NCI-H2107 (cell line): ENCODE results near the gene TMEM165.

Experiments used
- DNase-seq: peaks from one replicate; lab custom pipeline; 2025; lab: John Stamatoyannopoulos, UW

The TMEM165 gene

DNA sequence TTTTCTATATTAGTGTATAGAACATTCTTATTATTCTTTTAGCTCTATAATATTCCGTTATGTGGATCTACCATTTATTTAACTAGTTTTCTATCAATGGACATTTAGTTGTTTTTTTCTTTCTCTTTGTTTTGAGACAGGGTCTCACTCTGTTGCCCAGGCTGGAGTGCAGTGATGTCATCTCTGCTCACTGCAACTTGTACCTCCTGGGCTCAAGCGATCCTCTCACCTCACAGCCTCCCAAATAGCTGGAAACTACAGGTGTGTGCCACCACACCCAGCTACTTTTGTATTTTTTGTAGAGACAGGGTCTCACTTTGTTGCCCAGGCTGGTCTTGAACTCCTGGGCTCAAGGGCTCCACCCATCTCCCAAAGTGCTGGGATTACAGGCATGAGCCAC lies 10.8 kb downstream of the TMEM165 start:
- no peak for DNase-seq

DNA sequence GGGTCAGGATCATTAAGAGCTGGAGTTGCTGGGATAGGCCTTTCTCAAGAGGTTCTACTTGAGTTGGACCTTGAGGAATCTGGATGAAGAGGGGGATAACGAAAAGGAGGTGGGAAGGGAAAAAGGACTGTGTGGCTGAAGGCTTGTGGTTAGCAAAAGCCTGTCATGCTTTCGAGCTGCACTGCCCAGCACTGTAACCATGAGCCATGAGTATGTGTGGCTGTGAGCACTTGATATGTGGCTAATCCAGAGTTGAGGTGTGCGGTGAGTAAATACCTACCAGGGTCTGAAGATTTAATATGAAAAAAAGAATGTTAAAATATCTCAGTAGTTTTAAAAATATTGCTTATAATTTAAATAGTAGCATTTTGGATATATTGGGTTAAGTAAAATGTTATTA lies 11.4 kb downstream of the TMEM165 start:
- DNase-seq = no peak

DNA sequence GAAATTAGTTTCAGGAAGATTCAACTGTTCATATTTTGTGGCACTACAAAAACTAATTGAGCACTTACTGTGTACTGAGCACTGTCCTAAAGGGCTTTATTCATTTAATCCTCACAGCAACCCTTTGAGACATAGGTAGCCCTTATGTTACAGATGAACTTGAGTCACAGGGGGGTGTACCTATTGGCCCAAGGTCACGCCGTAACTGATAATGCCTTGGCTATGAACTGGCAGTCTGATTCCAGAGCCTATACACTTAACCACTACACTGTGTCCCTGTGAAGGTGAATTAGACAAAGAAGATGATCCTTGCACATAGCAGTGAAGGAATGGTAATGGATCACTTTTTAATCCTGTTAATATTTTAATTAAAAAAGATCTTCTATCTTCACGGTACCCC lies 12.0 kb downstream of the TMEM165 start:
- DNase-seq = no peak

DNA sequence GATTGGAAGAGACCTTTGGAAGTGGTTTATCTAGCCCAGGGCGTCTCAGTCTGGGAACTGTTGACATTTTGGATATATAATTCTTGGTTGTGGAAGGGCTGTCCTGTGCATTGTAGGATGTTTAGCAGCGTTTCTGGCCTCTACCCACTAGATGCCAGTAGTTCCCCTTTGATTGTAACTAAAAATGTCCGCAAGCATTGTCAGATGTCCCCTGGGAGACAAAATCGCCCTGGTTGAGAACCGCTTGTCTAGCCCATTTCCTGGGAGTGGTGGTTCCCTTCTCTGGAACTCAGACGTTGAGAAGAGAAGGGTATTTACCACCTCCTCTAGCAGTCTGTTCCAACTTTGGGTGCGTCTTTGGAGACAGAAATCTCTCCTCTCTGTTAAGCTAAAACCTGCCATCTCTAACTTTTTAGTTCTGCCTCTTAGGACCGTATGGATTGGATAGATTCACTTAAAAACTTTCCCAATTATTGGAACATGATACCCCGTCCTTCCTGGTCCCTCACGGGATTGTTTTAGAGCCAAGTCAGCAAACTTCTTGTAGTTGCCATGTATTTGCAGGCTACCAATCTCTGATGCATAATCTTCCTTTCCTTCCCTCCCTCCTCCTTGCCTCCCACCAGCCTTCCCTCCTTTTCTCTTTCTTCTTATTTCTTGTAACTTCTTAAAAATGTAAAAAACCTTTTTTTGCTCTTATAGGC lies 13.9 kb downstream of the TMEM165 start:
- no peak for DNase-seq

DNA sequence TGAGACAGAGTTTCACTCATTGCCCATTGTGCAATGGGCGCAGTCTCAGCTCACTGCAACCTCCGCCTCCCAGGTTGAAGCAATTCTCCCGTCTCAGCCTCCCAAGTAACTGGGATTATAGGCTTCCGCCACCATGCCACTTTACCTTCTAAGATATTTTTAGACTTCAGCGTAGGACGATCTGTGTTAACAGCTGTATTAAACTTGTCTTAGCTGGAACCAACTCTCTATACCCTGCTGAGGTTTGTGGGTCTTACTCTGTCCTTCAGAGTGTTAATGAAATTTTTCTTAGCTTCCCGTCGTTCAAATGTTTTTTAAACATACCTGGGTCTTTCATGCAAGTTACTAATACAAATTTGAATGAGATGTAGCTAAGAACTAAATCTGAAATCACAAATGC lies 14.7 kb downstream of the TMEM165 start:
- DNase-seq = no peak

DNA sequence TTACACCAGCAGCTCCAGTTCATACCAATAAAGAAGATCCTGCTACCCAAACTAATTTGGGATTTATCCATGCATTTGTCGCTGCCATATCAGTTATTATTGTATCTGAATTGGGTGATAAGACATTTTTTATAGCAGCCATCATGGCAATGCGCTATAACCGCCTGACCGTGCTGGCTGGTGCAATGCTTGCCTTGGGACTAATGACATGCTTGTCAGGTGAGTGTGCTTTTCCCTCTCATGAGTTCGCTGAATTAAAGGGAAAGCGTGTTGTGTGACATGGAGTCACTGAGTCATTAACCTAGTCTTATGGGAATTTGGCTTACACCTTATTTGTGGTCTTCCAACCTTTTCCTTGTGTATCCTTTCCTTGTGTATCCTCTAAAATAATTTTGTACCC lies 15.9 kb downstream of the TMEM165 start:
- no peak for DNase-seq

DNA sequence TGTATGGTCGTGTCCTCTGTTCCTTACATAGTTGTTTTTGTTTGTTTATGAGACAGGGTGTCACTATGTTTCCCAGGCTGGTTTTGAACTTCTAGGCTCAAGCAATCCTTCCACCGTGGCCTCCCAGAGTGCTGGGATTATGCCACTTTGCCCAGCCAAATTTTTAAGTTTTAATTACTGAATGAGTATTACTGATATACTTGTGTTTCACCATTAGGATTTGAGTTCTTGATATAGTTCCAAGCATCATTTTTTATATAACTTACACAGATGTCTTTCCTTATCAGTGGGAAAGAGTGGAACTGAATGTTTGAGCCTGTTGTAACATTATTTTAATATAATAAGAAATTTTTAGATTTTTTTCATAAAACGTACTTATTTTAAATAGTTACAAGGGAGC lies 20.4 kb downstream of the TMEM165 start:
- DNase-seq = no peak

DNA sequence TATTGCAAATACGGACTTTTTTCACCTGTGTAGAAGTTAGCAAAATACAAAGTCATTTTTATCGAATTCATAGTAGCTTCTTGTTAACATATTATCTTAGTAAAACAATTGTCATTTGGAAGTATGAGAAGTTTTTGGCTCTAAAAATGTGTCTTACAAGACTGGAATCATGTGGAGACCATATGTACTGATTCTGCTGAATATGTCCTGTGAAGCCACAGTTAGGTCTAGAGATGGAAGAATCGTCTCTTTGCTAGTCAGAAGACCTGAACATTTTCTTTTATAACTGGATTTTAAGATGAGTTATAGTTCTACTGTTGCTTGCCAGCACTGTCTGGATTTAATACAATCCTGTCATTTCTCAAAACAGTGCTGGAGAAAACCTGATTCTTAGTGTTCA lies 29.0 kb downstream of the TMEM165 start:
- DNase-seq = no peak

DNA sequence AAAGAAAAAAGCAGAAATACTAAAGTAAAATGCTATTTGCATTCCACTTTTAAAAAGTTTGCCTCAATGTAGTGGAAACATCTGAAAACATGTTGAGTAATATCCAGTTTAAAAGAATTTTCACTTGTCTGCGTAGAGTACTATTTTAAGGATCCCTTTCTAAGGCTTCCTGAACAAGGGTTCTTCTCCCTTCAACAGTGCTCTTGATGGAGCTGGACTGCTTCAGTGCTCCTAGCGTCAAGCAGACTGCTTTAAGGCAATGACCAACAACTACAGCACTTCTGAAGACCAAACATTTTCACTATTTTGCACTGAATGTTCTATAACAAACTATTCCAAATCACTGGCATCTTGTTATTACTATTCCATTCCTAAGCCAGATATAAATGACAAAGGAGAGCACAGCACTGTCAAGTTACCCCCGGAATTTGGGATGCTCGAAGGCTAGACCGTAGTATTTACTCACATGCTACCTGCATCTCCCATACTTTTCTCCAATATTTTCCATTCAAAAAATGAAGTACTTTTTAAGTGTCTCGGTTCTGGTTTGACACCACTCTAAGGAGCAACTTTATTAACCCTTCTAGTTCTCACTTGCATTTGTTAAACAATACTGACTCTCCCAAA lies 36.1 kb downstream of the TMEM165 start:
- DNase-seq = no peak

DNA sequence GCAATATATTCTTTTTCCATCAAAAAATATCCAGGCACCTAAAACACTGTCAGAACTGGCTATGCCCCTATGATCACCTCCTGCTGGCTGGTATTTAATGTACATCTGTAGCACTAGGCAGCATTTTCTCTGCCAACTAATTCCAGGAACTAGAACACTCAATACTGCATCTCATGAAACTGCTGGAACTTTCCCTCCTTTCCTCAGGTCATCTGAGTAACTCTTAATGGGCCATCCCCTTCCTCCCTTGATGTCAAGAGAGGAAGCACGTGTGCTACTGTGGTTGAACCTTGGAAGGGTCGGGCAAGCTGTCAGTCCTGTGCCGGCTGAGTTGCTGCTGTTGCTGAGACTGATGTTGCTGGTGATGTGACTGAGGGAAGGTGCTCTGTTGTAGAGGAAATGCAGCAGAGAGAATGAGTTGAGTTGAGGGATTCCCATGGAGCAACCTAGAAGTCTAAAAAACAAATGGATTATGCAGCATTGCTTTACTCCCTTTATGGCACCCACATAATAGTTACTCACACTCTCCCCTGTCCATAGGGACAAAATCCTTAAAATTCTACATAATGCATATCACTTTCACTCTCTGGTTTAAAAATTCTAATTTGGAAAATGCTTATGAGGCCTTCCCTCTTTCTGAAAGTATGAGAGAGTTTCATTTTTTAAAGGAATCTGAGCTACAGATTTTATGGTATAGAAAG lies 39.5 kb downstream of the TMEM165 start:
- no peak for DNase-seq

DNA sequence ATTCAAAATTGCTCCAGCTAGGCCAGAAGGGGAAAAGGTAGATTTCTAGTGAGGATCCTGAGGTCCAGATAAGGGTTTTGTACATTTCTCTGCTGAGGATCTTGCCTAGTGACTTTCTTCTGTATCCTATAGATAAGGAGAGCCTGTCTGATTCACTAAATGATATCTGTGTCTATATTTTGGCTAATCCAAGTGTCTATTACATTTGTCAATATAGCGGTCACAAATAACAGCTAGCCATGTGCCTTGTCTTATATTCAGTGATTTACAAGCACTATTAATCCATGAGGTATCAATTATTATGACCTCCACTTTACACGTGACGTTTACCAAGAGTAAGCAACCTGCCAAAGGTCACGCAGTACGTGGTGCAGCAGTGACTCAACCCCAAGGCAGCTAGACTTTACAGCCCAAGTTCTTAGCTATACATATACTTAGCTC lies 41.6 kb downstream of the TMEM165 start:
- no peak for DNase-seq

DNA sequence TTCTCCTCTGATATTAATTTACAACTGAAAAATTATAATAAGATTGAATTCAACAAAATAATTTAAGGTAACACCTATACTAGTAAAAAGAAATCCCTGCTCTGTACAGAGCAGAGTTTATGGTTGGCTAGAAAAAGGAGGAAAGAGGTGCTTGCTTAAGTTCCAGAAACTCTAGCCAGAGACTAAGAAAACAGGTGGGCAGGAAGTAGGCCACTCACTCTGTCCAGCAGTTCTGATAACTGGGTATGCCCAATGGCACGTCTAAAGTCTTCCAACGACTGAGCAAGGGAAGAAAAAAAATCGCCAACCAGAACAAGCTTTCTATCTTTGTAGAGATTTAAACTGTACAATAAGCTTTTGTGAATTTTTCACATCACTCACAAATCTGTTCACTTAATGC lies 42.1 kb downstream of the TMEM165 start:
- no peak for DNase-seq

DNA sequence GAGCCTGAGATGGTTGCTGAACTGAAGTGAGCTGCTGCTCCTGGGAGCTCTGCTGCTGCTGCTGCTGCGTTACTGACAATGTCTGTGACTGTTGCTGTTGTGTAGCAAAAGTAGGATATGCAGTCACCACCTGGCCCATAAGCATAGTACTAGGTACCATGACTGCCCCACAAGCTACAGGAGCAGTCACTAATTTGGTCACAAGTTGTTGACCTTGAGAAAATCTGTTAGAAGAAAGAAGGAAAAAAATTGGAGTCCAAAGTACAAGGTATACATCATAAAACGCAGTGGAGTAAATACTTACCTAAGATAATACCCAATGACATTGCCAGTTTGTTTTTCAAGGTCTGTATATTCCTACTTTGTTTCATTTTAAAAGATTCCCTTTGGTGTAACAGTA lies 42.6 kb downstream of the TMEM165 start:
- DNase-seq = no peak

DNA sequence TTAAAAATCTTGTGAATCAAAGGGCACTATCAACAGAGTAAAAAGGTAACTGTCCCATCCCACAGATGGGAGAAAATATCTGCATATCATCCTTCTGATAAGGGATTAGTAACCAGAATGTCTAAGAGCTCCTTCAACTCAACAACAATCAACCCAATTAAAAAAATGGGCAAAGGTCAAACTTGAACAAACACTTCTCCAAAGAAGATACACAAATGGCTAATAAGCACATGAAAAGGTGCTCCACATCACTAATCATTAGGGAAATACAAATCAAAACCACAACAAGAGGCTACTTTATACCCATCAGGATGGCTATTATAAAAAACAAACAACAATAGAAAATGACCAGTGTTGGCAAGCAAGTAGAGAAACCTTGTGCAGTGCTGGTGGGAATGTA lies 43.3 kb downstream of the TMEM165 start:
- no peak for DNase-seq

DNA sequence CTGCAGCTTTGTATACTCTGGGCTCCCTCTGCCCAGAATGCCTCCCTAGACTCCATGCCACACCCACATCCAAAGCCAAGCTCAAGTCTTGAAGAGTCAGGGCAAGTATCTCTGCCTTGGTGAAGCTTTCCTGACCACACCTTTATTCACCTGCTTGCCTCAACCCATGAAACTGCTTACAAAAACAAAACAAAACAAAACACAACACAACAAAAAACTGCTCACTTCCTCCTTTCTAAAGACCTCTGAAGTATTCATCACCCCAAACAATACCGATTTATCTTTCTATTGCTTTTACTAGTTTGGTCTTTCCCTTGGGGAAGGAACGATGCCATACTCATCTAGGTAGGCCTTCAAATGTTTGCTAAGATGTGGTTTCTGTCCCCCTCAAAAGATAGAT lies 45.0 kb downstream of the TMEM165 start:
- DNase-seq = no peak

DNA sequence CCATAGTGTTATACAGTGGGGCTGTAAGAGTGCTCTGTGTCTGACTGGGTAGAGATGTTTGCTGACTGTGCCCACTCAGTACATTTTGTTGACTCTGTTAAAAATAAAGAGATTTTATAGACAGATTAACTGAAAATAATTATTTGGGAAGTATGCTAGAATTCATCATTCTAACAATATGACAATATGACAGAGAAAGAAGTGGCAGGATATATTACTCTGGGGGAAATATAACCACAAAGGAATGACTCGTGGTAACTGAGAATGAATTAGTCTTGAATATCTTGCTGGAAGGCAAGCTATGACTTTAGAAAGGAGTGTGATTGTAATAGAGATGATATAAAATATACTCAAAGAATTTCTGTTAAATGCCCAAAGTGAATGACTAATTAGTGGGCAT lies 46.8 kb downstream of the TMEM165 start:
- no peak for DNase-seq

DNA sequence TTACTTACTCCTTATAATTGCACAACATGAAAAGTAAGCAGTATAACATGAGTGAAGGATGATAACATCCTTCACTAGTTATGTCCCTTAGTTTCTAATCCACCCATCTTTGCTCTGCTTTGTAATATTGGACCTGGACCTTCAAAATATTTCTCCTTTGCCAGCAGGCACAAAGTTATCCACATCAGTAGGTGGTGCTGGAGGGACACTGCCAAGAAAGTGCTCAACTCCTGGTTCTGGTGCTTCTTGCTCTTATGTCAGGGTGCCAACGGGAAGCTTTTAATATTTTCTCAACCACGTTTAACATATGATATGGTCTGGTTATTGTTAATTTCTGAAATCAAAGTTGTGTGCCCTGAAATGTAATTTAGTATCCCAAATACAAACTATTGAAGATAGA lies 49.1 kb downstream of the TMEM165 start:
- DNase-seq = no peak

DNA sequence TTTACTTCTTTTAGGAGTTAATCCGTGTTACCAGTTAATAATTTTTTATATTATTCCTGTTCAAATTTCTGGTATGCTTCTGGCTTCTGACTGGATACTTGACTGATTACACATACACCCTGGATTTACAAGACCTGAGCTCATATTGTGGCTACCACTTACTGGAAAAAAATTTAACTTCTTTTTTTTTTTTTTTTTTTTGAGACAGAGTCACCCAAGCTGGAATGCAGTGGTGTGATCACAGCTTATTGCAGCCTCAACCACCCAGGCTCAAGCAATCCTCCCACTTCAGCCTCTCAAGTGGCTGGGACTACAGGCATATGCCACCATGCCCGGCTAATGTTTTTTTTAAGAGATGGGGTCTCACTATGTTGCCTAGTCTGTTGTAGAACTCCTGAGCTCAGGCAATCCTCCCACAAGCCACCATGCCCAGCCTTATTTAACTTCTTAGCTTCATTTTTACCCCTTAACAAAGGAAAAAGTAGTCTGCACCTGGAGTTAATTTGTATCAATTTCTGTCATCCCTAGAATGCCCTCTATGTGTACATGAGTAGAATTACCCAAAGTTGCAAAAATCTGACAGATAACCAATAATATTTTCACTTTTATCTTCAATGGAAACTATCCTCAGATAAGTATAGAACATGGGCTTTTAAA lies 50.3 kb downstream of the TMEM165 start:
- no peak for DNase-seq

DNA sequence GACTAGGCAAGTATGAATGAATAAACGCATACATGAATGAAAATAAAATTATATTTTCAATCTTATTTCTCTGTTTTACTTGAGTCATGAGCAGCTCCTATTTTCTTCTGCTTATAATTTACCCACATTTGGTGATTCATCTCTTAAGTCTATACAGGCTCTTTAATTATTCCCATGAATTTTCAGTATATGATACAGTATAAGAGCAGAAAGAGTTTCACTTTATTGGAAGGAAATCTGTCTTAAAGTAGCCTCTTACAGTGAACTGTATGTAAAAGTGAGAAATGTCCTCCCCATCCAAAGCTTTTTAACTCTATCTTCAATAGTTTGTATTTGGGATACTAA lies 50.8 kb downstream of the TMEM165 start:
- no peak for DNase-seq

DNA sequence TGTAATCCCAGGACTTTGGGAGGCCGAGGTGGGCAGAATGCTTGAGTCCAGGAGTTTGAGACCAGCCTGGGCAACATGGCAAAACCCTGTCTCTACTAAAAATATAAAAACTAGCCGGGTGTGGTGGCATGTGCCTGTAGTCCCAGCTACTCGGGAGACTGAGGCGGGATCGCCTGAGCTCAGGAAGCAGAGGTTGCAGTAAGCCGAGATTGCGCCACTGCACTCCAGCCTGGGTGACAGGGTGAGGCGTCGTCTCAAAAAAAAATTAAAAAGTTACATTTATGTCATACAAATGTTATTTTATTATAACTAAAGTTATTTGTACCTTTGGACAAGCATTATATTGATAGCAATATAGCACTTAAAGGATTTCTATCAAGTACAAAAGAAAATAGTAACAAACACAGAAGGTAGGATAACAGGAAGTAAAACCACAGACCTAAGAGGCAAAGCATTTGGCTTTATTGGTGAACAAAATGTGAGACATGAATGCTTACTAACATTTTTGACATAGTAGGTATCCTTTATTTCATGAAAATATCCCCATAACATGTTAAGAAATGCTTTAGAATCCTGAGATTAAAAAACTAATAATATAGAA lies 51.5 kb downstream of the TMEM165 start:
- DNase-seq = no peak

DNA sequence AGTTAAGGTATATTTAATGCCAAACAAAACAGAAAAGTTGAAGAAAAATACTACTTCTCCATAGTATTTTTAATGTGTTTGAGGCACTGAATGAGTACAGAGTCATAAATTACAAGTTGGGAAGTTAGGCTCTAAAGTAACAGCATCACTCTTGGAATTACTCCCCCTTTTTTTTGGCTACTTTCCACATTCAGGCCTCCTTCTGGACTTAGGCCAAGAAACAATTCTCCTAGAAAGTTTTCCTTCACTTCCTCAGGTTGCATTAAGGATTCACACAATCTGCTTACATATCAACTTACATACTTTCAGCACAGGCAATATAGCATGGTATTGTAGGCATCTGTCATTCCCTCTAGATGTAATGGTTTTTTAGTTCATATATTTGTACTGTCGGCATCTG lies 52.1 kb downstream of the TMEM165 start:
- no peak for DNase-seq

DNA sequence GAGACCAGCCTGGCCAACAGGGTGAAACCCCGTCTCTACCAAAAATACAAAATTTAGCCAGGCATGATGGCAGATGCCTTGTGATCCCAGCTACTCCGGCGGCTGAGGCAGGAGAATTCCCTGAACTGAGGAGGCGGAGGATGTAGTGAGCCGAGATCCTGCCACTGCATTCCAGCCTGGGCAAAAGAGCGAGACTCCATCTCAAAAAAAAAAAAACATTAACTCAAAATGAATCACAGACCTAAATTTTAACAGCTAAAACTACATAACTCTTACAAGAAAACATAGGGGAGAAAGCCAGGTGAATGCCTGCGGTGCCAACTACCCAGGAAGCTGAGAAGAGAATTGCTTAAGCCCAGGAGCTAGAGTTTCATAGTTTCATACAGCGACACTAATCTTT lies 54.8 kb downstream of the TMEM165 start:
- DNase-seq = no peak

DNA sequence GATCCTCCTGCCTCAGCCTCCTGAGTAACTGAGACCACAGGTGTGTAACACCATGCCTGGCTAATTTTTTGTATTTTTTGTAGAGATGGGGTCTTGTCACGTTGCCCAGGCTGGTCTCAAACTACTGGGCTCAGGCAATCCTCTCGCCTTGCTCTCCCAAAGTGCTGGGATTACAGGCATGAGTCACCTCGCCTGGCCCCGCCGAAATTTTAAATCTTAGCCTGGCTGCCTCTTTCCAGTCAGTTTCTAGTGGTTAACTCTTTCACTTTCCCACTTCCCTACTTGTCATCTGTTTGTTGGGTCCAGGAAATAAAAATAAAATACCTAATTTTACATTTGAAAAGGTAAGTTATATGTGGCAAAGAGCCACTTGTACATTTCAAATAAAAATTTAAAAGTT lies 62.4 kb downstream of the TMEM165 start:
- DNase-seq = no peak
